CD4-positive, alpha-beta memory T cell (primary cell): ENCODE results near the gene AP5S1. TPM values are rescaled to one million over a fixed set of nuclear protein-coding genes. Genes with fewer than 3 reads are reported as not detected.

Experiments used
- CTCF ChIA-PET: fragments of 350-600 bp; sonication (Branson Sonifier 250); formaldehyde crosslinking; loops from one replicate; lab custom pipeline; 2021; ENCODE audit warnings: inconsistent platforms; ENCODE audit not compliant: partially characterized antibody; lab: Charles Lee
- POLR2A ChIA-PET: fragments of 350-600 bp; sonication (Branson Sonifier 250); formaldehyde crosslinking; loops from one replicate; lab custom pipeline; 2021; ENCODE audit not compliant: partially characterized antibody; lab: Charles Lee
- DNase-seq, 5 donors: peaks; one replicate each; pipeline versions ENCODE4 v3.0.0 to v3.0.0-alpha.2; 2020 to 2022; ENCODE audit warnings: mixed read lengths in 1 of 5
- H3K27ac ChIP-seq: one replicate; pipeline ENCODE4 v1.7.0; 2013; ENCODE audit warnings: low read depth, low read length
- H3K27me3 ChIP-seq: 2 replicates; pipeline ENCODE4 v1.7.0; 2013; ENCODE audit warnings: mild to moderate bottlenecking, low read length, moderate library complexity; ENCODE audit not compliant: insufficient read depth
- H3K36me3 ChIP-seq: 2 replicates; pipeline ENCODE4 v1.7.0; 2013; ENCODE audit warnings: mild to moderate bottlenecking, low read length, moderate library complexity; ENCODE audit not compliant: insufficient read depth
- H3K4me1 ChIP-seq: 2 replicates; pipeline ENCODE4 v1.7.0; 2013; ENCODE audit warnings: mild to moderate bottlenecking, low read length, moderate library complexity; ENCODE audit not compliant: insufficient read depth
- H3K4me3 ChIP-seq, 2 donors: one replicate each; pipeline ENCODE4 v1.7.0; 2013; ENCODE audit warnings: low read length in 2 of 2, mild to moderate bottlenecking in 1 of 2
- H3K9me3 ChIP-seq, 2 donors: one replicate each; pipeline ENCODE4 v1.7.0; 2013; ENCODE audit warnings: low read length in 2 of 2, control low read depth in 1 of 2; ENCODE audit not compliant: control insufficient read depth in 1 of 2
- H3K27ac Mint-ChIP-seq, 7 donors: one replicate each; pipeline ENCODE4 v1.8.0; 2020 to 2021; ENCODE audit warnings: mixed read lengths in 7 of 7, mild to moderate bottlenecking in 6 of 7, inconsistent platforms in 3 of 7, moderate library complexity in 3 of 7
- H3K27me3 Mint-ChIP-seq, 2 donors: one replicate each; pipeline ENCODE4 v1.8.0; 2020 to 2021; ENCODE audit warnings: mixed read lengths in 2 of 2
- H3K36me3 Mint-ChIP-seq, 2 donors: one replicate each; pipeline ENCODE4 v1.8.0; 2020 to 2021; ENCODE audit warnings: mixed read lengths in 2 of 2, inconsistent platforms in 1 of 2, mild to moderate bottlenecking in 1 of 2
- H3K4me1 Mint-ChIP-seq, 4 donors: one replicate each; pipeline ENCODE4 v1.8.0; 2020 to 2021; ENCODE audit warnings: mixed read lengths in 4 of 4, mild to moderate bottlenecking in 1 of 4
- H3K4me3 Mint-ChIP-seq, 8 donors: one replicate each; pipeline ENCODE4 v1.8.0; 2020 to 2021; ENCODE audit warnings: mixed read lengths in 8 of 8, mild to moderate bottlenecking in 7 of 8, moderate library complexity in 6 of 8, inconsistent platforms in 3 of 8
- H3K9me3 Mint-ChIP-seq, 8 donors: one replicate each; pipeline ENCODE4 v1.8.0; 2020 to 2021; ENCODE audit warnings: mixed read lengths in 8 of 8, mild to moderate bottlenecking in 5 of 8, inconsistent platforms in 3 of 8, moderate library complexity in 1 of 8
- intact Hi-C: fragments of 100-400 bp; cut with micrococcal nuclease; formaldehyde crosslinking; loops from one replicate; pipeline ENCODE4 v1.15.1; 2023
- polyA plus RNA-seq, 2 donors: library from polyadenylated mRNA; unstranded; fragments of 300-500 nt; fragmentation: Illumina TruSeq; gene quantifications; one replicate each; pipeline ENCODE4 v1.2.3, GENCODE V29; 2021
- total RNA-seq, 2 experiments: library from RNA; stranded (reverse); gene quantifications; one replicate each; pipeline ENCODE4 v1.2.3, GENCODE V29; 2021

Gene AP5S1
- total and polyA plus RNA-seq, 4 experiments from 2014 or later, result 10.4 to 16.8 (median 12.8) TPM

GRCh38 chr20:3820901-3821727, 767 bp downstream of the AP5S1 start:
- Histone ChIP-seq H3K4me1 (peaks cover 44% of the 10 kb centered on the region), H3K36me3 (peaks cover 19% of the 10 kb centered on the region), H3K27me3 (no peaks in the 10 kb centered on the region), H3K27ac (peak overlapping the region; percentile 99), H3K9me3 (no peaks in the 10 kb centered on the region), H3K4me3 (peak overlapping the region; percentile 78 to 88)
- ChIA-PET CTCF (interaction anchor here (0.7 to 3.4 kb wide), 16 partner anchors 9 to 270 kb away, joined by 3 to 33 read pairs (median 6); partner anchors contain the start of genes ADISSP and CDC25B), POLR2A (interaction anchor here (0.5 to 6.1 kb wide), 17 partner anchors 9 to 264 kb away, joined by 3 to 180 read pairs (median 6); partner anchors contain the start of genes ADISSP, CENPB, MAVS and SPEF1)
- peak overlapping the region; percentile 96 to 99 (median 99) for H3K27ac Mint-ChIP-seq
- intact Hi-C loops, result loop anchor here (1.0 to 10.0 kb wide), 8 partner anchors 10 to 264 kb away; partner anchors contain the start of genes CDC25B, CENPB and MAVS
- peak overlapping the region; percentile 83 to 94 (median 91) for H3K4me3 Mint-ChIP-seq
- no peaks in the 10 kb centered on the region for H3K27me3 Mint-ChIP-seq
- peaks cover 24 to 58% (median 42%) of the 10 kb centered on the region in 4 donors for H3K4me1 Mint-ChIP-seq
- no peak for DNase-seq
- peaks cover 11 to 30% of the 10 kb centered on the region in 2 donors for H3K36me3 Mint-ChIP-seq
- H3K9me3 Mint-ChIP-seq, result no peaks in the 10 kb centered on the region

GRCh38 chr20:3821996-3822395, 1.6 kb downstream of the AP5S1 start:
- Mint-ChIP-seq H3K27ac (peak overlapping the region in 6 of 7 donors; percentile 96 to 99 (median 99)), H3K36me3 (peaks cover 11 to 34% of the 10 kb centered on the region in 2 donors), H3K9me3 (no peaks in the 10 kb centered on the region), H3K27me3 (no peaks in the 10 kb centered on the region), H3K4me3 (peak overlapping the region in 5 of 8 donors; percentile 83 to 94 (median 88)), H3K4me1 (peaks cover 18 to 49% (median 35%) of the 10 kb centered on the region in 4 donors)
- POLR2A ChIA-PET, result interaction anchor here (1.5 to 6.1 kb wide), 5 partner anchors 34 to 216 kb away, joined by 3 to 180 read pairs (median 19); partner anchors contain the start of genes ADISSP, CENPB and SPEF1
- Histone ChIP-seq H3K27me3 (no peaks in the 10 kb centered on the region), H3K9me3 (no peaks in the 10 kb centered on the region), H3K36me3 (peaks cover 20% of the 10 kb centered on the region), H3K27ac (no peak overlapping the region), H3K4me1 (peaks cover 37% of the 10 kb centered on the region), H3K4me3 (no peak overlapping the region)
- DNase-seq, result no peak
- CTCF ChIA-PET, result interaction anchor here (1.6 to 2.4 kb wide), 4 partner anchors 23 to 54 kb away, joined by 6 to 33 read pairs (median 14); partner anchors contain the start of genes ADISSP and CDC25B
- intact Hi-C loops, result loop anchor here (2.0 to 10.0 kb wide), 2 partner anchors 33 to 263 kb away; no protein-coding TSS in a partner anchor

- Histone ChIP-seq H3K4me1 (peaks cover 22% of the 10 kb centered on the region), H3K27ac (no peak overlapping the region), H3K9me3 (no peaks in the 10 kb centered on the region), H3K27me3 (no peaks in the 10 kb centered on the region), H3K36me3 (peaks cover 20% of the 10 kb centered on the region), H3K4me3 (no peak overlapping the region)
- no peak for DNase-seq
- H3K4me1 Mint-ChIP-seq, result peaks cover 9 to 30% (median 20%) of the 10 kb centered on the region in 4 donors
- no peaks in the 10 kb centered on the region for H3K9me3 Mint-ChIP-seq
- CTCF ChIA-PET, result no interaction called here
- intact Hi-C loops, result loop anchor here (10.0 kb wide), 1 partner anchor 261 kb away; no protein-coding TSS in a partner anchor
- no peak overlapping the region for H3K4me3 Mint-ChIP-seq
- no peaks in the 10 kb centered on the region for H3K27me3 Mint-ChIP-seq
- H3K36me3 Mint-ChIP-seq, result peaks cover 11 to 41% of the 10 kb centered on the region in 2 donors
- H3K27ac Mint-ChIP-seq, result no peak overlapping the region
- POLR2A ChIA-PET, result interaction anchor here (1.0 kb wide), 1 partner anchor 37 kb away, joined by 3 read pairs; the partner anchor contains the start of gene CENPB
Observed at GRCh38 chr20:3823881-3824280, 3.5 kb downstream of the AP5S1 start.

DNA sequence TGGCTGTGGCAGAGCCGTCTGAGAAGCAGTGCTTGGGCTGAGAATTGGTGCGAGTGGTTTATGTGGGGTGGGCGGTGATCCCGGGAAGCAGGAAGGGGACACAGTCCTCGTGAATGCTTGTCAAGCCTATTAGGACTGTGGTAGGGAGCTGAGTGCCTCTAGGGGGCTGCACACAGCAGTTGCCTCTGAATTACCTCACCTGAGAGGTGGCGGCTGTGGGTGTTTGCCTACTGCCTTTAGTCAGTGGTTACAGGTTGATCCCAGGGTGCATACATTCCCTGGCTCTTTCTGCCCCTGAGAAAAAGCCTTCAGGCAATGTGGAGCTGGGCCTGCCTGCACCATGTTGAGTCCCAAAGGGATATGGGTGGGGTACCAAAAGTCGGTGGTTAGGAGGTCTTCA, 5.2 kb downstream of the AP5S1 start:
- H3K9me3 Mint-ChIP-seq, result no peaks in the 10 kb centered on the region
- no peaks in the 10 kb centered on the region for H3K27me3 ChIP-seq
- peaks cover 20% of the 10 kb centered on the region for H3K36me3 ChIP-seq
- no peaks in the 10 kb centered on the region for H3K9me3 ChIP-seq
- H3K4me3 ChIP-seq, result no peak overlapping the region
- H3K4me3 Mint-ChIP-seq, result no peak overlapping the region
- peaks cover 10% of the 10 kb centered on the region for H3K4me1 ChIP-seq
- peaks cover 11 to 41% of the 10 kb centered on the region in 2 donors for H3K36me3 Mint-ChIP-seq
- CTCF ChIA-PET, result interaction anchor here (0.8 to 1.0 kb wide), 2 partner anchors 30 to 57 kb away, joined by 3 read pairs; no protein-coding TSS in a partner anchor
- POLR2A ChIA-PET, result interaction anchor here (0.6 kb wide), 1 partner anchor 12 kb away, joined by 4 read pairs; no protein-coding TSS in a partner anchor
- H3K27me3 Mint-ChIP-seq, result no peaks in the 10 kb centered on the region
- intact Hi-C loops, result loop anchor here (10.0 kb wide), 1 partner anchor 259 kb away; no protein-coding TSS in a partner anchor
- peaks cover 4 to 18% (median 10%) of the 10 kb centered on the region in 4 donors for H3K4me1 Mint-ChIP-seq
- peak overlapping the region in 1 of 7 donors; percentile 29 for H3K27ac Mint-ChIP-seq
- H3K27ac ChIP-seq, result no peak overlapping the region
- DNase-seq, result no peak

DNA sequence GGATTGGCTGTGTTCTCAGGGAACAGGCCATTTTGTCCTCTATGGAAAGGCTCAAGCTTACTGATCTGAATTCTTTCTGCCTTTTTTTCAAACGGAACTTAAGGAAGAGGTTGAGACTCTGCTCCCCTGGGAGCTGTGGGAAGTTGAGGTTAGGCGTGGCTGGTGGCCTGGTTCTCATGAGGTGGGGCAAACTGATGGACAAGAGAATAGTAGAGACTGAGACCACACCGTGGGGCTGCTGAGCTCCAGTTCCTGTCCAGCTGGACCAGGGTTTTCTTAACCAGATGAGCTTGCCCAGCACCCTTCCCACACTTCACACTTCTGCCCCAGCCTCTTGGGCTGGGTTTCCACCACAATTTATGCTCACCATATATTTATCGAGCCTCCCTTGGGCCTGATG, 6.1 kb downstream of the AP5S1 start:
- peaks cover 2 to 11% (median 5%) of the 10 kb centered on the region in 4 donors for H3K4me1 Mint-ChIP-seq
- peak overlapping the region in 2 of 7 donors; percentile 38 to 40 for H3K27ac Mint-ChIP-seq
- H3K36me3 ChIP-seq, result peaks cover 20% of the 10 kb centered on the region
- ChIA-PET POLR2A (interaction anchor here (0.7 kb wide), 1 partner anchor 44 kb away, joined by 3 read pairs; no protein-coding TSS in a partner anchor), CTCF (interaction anchor here (1.0 kb wide), 1 partner anchor 57 kb away, joined by 3 read pairs; no protein-coding TSS in a partner anchor)
- no peaks in the 10 kb centered on the region for H3K27me3 ChIP-seq
- intact Hi-C loops, result loop anchor here (10.0 kb wide), 1 partner anchor 258 kb away; no protein-coding TSS in a partner anchor
- peaks cover 4% of the 10 kb centered on the region for H3K4me1 ChIP-seq
- no peak overlapping the region for H3K4me3 Mint-ChIP-seq
- H3K4me3 ChIP-seq, result no peak overlapping the region
- H3K9me3 ChIP-seq, result no peaks in the 10 kb centered on the region
- no peaks in the 10 kb centered on the region for H3K9me3 Mint-ChIP-seq
- H3K27me3 Mint-ChIP-seq, result no peaks in the 10 kb centered on the region
- no peak for DNase-seq
- H3K36me3 Mint-ChIP-seq, result peaks cover 11 to 36% of the 10 kb centered on the region in 2 donors
- H3K27ac ChIP-seq, result no peak overlapping the region

DNA sequence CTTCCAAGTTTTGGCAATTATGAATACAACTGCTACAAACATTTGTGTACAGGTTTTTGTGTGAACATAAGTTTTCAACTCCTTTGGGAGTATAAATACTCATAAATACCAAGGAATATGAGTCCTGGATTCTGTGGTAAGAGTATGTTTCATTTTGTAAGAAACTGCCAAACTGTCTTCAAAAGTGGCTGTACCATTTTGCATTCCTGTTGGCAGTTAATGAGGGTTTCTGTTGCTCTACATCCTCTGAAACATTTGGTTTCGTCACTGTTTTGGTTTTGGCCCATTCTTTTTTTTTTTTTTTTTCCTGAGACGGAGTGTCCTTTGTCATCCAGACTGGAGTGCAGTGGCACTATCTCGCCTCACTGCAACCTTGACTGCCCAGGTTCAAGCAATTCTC, 8.5 kb downstream of the AP5S1 start:
- Histone ChIP-seq H3K27me3 (no peaks in the 10 kb centered on the region), H3K36me3 (peaks cover 10% of the 10 kb centered on the region), H3K9me3 (no peaks in the 10 kb centered on the region), H3K4me3 (no peak overlapping the region), H3K4me1 (no peaks in the 10 kb centered on the region), H3K27ac (no peak overlapping the region)
- Mint-ChIP-seq H3K4me1 (no peaks in the 10 kb centered on the region), H3K36me3 (peaks cover 7 to 26% of the 10 kb centered on the region in 2 donors), H3K9me3 (no peaks in the 10 kb centered on the region), H3K27ac (peak overlapping the region in 1 of 7 donors; percentile 17), H3K27me3 (no peaks in the 10 kb centered on the region), H3K4me3 (no peak overlapping the region)
- intact Hi-C loops, result loop anchor here (10.0 kb wide), 1 partner anchor 256 kb away; no protein-coding TSS in a partner anchor
- no peak for DNase-seq
- CTCF ChIA-PET, result no interaction called here
- POLR2A ChIA-PET, result no interaction called here
